ENCODE results near the gene SLITRK2.

SLITRK2 gene

GRCh38 chrX:145818186-145819113, 821 bp downstream of the SLITRK2 start:
- H3K4me3 ChIP-seq (replicated peaks in 1 of 2; ENCODE audit: low read depth in 2 of 2, low read length in 2 of 2), result no peak overlapping the region
- TF ChIP-seq, protein P1, sequence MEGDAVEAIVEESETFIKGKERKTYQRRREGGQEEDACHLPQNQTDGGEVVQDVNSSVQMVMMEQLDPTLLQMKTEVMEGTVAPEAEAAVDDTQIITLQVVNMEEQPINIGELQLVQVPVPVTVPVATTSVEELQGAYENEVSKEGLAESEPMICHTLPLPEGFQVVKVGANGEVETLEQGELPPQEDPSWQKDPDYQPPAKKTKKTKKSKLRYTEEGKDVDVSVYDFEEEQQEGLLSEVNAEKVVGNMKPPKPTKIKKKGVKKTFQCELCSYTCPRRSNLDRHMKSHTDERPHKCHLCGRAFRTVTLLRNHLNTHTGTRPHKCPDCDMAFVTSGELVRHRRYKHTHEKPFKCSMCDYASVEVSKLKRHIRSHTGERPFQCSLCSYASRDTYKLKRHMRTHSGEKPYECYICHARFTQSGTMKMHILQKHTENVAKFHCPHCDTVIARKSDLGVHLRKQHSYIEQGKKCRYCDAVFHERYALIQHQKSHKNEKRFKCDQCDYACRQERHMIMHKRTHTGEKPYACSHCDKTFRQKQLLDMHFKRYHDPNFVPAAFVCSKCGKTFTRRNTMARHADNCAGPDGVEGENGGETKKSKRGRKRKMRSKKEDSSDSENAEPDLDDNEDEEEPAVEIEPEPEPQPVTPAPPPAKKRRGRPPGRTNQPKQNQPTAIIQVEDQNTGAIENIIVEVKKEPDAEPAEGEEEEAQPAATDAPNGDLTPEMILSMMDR (IDR thresholded peaks at IDR 0.05; ENCODE audit: low read depth, low read length), result no peak
- no peak for DNase-seq (ENCODE audit: low read depth in 2 of 2)

GRCh38 chrX:145820825-145821224, 3.2 kb downstream of the SLITRK2 start:
- TF ChIP-seq, protein P1 (IDR thresholded peaks at IDR 0.05; ENCODE audit: low read depth, low read length), result no peak
- no peak for DNase-seq (ENCODE audit: low read depth in 2 of 2)
- H3K4me3 ChIP-seq (replicated peaks in 1 of 2; ENCODE audit: low read depth in 2 of 2, low read length in 2 of 2), result no peak overlapping the region

GRCh38 chrX:145821291-145821897, 3.8 kb downstream of the SLITRK2 start:
- no peak overlapping the region for H3K4me3 ChIP-seq (replicated peaks in 1 of 2; ENCODE audit: low read depth in 2 of 2, low read length in 2 of 2)
- no peak for DNase-seq (ENCODE audit: low read depth in 2 of 2)
- TF ChIP-seq, protein P1 (IDR thresholded peaks at IDR 0.05; ENCODE audit: low read depth, low read length), result no peak

GRCh38 chrX:145821898-145822571, 4.4 kb downstream of the SLITRK2 start:
- TF ChIP-seq, protein P1 (IDR thresholded peaks at IDR 0.05; ENCODE audit: low read depth, low read length), result no peak
- H3K4me3 ChIP-seq (replicated peaks in 1 of 2; ENCODE audit: low read depth in 2 of 2, low read length in 2 of 2), result no peak overlapping the region
- no peak for DNase-seq (ENCODE audit: low read depth in 2 of 2)

GRCh38 chrX:145823132-145823531, 5.5 kb downstream of the SLITRK2 start:
- H3K4me3 ChIP-seq (replicated peaks in 1 of 2; ENCODE audit: low read depth in 2 of 2, low read length in 2 of 2), result no peak overlapping the region
- no peak for DNase-seq (ENCODE audit: low read depth in 2 of 2)
- TF ChIP-seq, protein P1 (IDR thresholded peaks at IDR 0.05; ENCODE audit: low read depth, low read length), result no peak

DNA sequence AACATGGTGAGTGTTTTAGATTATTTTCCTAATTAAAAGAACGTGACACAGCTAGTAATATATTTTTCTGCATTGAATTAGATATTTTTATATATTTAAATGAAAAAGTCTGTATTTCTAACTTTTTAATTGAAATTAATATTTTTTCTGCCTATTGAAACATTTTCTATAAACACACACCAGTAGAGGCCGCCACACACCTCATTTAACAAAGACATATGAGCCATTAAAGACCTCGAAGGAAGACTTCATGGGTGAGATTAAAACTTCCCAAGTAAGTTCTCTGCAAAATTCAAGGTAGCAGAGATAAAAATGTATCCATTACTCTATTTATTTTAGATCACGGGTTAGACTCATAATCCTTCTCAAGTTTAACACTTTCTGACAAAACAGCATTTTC, 8.3 kb downstream of the SLITRK2 start:
- DNase-seq (ENCODE audit: low read depth in 2 of 2), result peak; percentile 1 to 15
- no peak overlapping the region for H3K4me3 ChIP-seq (replicated peaks in 1 of 2; ENCODE audit: low read depth in 2 of 2, low read length in 2 of 2)
- TF ChIP-seq, protein P1 (IDR thresholded peaks at IDR 0.05; ENCODE audit: low read depth, low read length), result no peak
